H54 (cell line): ENCODE data around the gene GAB2.
A peak's percentile ranks its signal among the peaks of the same experiment; 100 is the strongest.

Experiments
- DNase-seq: peaks from one replicate; pipeline ENCODE4 v3.0.0; 2011; ENCODE audit warnings: low spot score, mixed read lengths; ENCODE audit not compliant: insufficient read length
- FAIRE-seq: peaks from 3 replicates; lab custom pipeline; 2011; peaks lifted over from hg19 to GRCh38; lab: Jason Lieb, UNC
- POLR2A ChIP-seq: IDR thresholded peaks from 2 replicates; pipeline ENCODE4 v1.6.1; 2011; ENCODE audit warnings: low read depth, mild to moderate bottlenecking, low read length

The GAB2 gene

GRCh38 chr11:78221396-78222315 is 196.0 kb downstream of the GAB2 start:
- FAIRE-seq (no peak), DNase-seq (no peak)
- TF ChIP-seq POLR2A: no peak

- FAIRE-seq (no peak), DNase-seq (no peak)
- no peak for TF ChIP-seq POLR2A
Observed at GRCh38 chr11:78220218-78221157, 197.1 kb downstream of the GAB2 start.

- no peak for TF ChIP-seq POLR2A
- FAIRE-seq (no peak), DNase-seq (no peak)
Observed at GRCh38 chr11:78219493-78220217, 198.0 kb downstream of the GAB2 start.

GRCh38 chr11:78218707-78219492 is 198.7 kb downstream of the GAB2 start:
- no peak for TF ChIP-seq POLR2A
- no peak for DNase-seq
- no peak for FAIRE-seq

GRCh38 chr11:78217650-78218541 is 199.7 kb downstream of the GAB2 start:
- DNase-seq (no peak), FAIRE-seq (no peak)
- no peak for TF ChIP-seq POLR2A

GRCh38 chr11:78216571-78217287 is 200.9 kb downstream of the GAB2 start:
- FAIRE-seq (no peak), DNase-seq (peak; percentile 70)
- no peak for TF ChIP-seq POLR2A

GRCh38 chr11:78216021-78216420 is 201.6 kb downstream of the GAB2 start:
- DNase-seq (no peak), FAIRE-seq (no peak)
- no peak for TF ChIP-seq POLR2A

- DNase-seq (no peak), FAIRE-seq (no peak)
- no peak for TF ChIP-seq POLR2A
Observed at GRCh38 chr11:78214331-78215194, 203.1 kb downstream of the GAB2 start.

GRCh38 chr11:78213526-78214330 is 203.9 kb downstream of the GAB2 start:
- TF ChIP-seq POLR2A: no peak
- DNase-seq (no peak), FAIRE-seq (no peak)
